NCI-H146 (cell line): ENCODE data around the gene MMP24.
A peak's percentile ranks its signal among the peaks of the same experiment; 100 is the strongest.

ENCODE experiments used
- DNase-seq: peaks from one replicate; lab custom pipeline; 2025; lab: John Stamatoyannopoulos, UW

Gene MMP24

DNA sequence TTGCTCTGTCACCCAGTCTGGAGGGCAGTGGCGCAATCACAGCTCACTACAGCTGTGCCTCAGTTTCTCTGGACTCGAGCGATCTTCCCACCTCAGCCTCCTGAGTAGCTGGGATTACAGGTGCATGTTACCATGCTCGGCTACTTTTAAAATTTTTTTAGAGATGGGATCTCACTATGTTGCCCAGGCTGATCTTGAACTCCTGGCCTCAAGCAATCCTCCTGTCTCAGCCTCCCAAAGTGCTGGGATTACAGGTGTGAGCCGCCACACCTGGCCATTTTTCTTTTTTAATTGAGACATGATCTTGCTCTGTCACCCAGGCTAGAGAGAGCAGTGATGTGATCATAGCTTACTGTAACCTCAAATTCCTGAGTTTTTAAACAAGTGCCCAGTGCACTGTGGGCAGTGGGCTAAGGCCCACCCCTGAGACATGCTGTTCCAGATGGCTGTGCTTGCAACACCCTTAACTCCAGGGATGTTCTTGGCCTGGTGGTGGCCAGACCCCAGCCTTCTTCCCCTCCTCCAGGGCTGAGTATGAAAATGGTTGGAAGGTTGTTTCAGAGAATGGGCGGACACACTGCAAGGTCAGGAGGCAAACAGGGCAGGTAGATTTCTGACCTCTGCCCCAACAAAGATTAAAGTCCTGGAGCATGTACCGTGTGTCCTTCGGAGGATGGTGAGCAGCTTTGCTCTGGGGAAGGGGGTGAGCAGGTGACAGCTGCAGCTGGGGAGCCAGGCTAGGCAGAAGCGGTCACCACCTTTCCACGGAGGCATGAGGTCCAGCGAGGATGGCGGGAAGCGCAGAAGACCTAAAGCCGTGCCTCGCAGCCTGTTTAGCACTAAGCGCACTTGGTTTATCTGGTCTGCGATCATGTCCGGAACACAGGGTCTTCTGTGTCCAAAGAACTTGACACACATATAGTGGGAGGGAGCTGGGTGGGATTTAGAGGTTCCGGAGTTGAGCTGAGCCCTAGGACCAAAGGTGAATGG is 67.1 kb downstream of the MMP24 start:
- DNase-seq, result no peak

DNA sequence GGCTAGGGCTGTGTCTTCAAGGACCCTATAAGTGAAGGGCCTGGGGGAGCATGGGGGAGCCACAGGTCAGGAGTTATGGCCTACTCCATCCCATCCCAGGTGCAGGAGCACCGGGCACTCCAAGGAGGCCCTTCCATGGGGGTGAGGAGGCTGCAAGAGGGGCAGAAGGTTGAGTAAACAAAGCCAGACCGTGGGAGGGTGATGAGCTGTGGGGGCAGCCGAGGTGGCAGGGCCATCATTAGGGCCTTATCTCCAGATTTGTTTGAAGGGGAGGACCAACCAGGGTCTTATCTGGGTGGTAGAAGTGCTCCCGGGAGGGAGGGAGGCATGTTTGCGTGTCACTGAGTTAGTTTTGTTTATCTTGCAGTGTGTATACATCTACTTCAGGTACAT is 67.8 kb downstream of the MMP24 start:
- DNase-seq, result no peak

DNA sequence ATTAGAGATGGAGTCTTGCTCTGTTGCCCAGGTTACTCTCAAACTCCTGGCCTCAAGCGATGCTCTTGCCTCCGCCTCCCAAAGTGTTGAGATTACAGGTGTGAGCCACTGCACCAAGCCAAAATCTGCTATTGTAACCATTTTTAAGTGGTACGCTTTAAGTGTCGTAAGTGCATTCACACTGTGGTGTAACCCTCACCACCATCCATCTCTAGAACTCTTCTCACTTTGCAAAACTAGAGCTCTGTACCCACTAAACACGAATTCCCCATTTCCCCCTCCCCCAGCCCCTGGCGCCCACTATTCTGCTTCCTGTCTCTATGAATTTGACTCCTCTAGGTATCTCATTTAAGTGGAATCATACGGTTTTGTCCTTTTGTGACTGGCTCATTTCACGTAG is 68.6 kb downstream of the MMP24 start:
- no peak for DNase-seq

DNA sequence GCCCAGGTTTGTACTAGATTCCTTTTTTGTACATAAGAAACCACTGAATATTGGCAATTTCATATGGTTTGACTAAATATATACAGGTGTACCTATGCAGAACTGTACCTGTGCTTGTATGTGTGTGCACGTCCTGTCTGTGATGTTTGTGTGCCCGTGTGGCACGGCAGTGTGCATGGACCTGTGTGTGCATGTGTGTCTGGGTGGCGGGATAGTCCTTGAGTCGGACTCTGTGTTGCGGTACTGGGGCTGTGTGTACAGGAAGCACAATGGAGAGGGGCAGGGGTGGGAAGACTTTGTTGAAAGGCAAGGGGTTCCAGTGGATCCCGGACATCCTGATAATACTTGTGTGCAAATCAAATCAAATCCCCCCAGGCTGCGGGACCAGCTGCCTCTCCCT is 69.2 kb downstream of the MMP24 start:
- no peak for DNase-seq

DNA sequence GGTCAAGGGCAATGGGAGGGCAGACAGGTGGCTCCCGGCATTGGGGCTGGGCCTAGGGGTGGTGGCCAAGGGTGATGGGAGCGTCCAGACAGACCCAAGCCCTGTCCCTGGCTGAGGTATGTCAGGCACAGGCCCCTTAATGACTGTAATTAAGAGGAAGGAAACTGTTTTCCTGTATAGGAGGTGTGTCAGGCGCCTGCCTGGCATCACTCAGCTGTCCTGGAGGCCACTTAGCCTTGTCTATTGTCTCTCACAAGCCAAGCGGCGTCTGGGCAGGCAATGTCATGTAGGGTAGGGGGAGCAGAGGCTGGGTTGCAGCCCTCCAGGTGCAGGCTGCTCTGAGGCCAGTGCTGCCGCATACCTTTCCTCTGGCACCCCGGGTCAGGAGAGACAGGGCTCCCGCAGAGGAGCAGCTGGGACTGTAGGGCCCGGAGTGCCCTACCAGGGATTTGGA is 69.6 kb downstream of the MMP24 start:
- DNase-seq, result peak; percentile 86

DNA sequence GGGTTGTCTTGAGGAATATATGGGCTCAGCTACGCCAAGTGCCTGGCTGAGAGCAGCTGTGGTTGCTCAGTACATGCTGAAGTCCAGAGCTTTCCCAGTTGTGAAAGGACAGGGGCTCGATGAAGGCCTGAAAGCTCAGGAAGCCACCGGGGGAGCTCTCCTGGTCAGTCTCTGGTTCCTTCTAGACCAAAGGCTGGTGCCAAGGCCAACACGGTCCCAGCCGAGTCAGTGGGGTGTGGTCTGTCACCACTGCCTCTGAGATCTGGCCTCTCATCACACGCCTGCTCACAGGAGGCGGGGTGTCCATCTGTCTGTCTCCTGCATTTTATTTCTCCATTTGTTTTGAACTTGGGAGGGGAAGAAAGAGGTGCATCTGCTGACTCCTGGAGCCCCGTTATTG is 70.7 kb downstream of the MMP24 start:
- DNase-seq, result no peak

DNA sequence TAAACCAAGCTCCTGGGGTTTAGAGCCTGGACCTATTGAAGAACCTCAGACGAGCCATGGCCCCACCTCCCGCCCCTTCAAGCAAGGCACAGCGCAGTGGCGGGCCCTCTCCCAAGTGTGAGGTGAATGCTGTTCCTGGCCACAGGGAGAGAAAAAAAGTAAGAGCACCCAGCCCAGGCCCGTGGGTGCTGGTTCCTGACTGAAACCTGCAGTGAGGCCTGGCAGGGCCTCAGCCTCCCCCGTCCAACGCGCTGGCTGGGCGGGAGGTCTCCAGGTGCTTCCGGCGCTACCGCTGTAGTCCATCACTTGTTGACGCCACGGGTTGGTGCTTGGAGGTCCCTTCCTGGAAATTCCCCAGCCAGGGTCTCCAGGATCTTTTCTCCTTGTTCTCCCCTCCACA is 71.2 kb downstream of the MMP24 start:
- no peak for DNase-seq

DNA sequence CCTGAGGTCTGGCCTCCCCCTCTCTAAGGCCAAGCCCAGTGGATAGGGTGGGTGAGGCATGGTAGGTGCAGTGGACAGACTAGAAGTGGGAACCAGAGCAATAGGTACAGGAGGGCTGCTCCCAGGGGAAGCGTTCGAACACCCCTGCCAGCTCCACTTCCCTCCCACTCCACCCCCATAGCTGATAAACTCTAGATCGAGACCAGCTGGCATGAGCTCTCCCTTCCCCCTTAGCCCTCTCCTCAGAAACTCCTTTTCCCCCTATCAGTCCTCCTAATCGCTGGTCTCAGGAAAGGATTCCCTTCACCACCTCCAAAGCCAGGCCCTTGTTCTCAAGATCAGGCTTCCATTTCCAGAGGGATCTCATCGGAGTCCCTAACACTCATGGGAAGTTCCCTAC is 71.8 kb downstream of the MMP24 start:
- no peak for DNase-seq

DNA sequence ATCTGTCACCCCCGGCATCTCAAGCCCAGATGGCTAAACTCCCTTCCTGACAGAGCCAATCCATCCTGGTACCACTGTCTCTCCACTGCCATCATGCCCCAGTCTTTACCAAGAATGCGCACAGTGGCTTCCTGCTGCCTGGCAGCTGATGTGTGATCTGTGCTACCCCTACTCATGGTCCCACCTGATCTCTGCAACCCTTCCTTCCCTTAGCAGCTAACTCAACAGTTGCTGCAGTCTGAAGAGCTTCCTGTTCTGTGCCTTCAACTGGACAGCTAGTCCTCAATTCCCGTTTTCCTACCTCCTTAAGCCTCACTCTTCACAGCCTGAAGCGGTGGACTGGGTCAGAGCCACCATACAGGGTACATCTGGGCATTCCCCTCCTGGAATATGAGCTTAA is 73.3 kb downstream of the MMP24 start:
- no peak for DNase-seq

DNA sequence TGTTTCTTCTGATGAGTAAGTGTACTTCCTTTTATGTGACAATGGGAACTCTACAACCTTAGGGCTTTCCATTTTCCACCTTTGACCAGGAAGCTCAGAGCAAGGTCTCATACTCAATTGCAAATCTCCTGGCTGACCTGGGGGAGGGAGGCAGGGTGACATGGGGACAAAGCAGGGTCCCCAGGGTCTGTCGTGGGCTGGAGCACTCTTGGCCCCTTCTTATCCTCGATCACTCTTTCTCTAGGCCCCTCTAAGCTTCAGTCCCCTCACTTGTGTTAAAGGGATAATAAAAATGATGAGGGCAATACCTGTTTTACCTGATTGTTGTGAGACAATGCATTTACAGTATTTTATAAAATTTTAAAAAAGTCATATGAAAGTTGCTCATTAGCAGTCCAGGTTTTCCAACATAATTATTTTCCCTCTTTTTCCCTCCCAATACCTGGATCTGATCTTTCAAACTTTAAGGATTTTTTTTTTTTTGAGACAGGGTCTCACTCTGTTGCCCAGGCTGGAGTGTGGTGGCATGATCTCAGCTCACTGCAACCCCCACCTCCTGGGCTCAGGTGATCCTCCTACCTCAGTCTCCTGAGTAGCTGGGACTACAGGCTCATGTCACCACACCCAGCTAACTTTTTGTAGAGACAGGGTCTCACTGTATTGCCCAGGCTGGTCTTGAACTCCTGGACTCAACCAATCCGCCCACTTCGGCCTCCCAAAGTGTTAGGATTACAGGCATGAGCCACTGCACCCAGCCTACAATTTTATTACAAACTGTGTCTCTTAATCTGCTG is 74.2 kb downstream of the MMP24 start:
- no peak for DNase-seq

DNA sequence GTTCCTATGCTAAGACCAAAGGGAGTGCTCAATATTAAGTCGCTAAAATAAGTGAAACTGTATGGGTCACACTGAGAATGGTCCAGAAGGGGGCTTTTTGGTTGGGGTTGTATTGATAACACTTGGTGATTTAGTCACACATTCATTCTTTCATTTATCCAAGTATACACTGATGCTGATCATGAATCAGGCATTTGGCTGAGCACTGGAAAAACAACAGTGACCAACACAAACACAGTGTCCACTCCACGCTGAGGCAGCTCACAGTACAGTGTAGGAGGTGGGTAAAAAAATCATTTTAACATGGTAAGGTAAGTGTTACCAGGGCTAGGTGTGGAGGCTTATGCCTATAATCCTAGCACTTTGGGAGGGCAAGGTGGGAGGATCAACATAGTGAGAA is 74.9 kb downstream of the MMP24 start:
- no peak for DNase-seq

DNA sequence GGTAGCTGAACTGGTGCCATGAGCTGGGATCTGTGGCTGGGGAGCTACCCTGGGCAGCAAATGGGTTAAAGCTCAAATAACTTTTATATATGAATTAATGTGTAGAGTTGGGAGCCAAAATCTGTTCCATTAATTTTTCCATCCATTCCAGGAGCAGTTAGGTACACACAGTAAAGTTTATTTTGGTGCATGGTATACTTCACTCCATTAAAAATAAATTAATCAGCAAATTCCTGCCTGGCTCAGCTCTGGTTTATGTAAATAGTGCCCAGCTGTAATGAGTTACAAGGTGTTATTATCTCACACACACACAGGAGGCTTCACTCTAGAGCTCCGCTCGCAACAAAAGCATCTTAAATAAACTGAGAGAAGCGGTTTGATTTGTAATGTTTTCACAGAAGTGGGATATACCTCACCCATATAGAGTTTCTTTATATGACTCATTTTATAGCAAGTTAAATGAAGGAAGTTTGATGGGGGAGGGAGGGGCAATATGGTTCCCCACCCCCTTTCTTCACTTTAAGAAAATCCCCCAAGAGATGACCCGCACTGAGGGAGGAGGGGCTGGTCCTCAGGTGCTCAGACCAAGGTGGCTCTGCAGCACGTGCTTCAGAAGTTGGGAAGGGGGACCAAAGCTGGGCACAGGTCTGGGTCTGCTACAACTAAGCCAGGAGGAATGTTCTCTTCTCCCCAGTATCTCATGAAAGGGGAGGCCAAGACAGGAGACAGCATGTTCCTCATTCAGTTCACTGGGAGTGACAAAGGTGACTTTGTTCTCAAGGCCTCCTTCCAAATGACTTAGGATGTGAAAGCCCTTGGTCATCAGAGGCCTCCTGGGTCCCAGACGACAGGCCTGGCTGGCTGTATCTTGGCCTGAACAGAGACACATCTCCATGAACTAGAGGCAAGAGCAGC is 76.2 kb downstream of the MMP24 start:
- DNase-seq, result no peak

DNA sequence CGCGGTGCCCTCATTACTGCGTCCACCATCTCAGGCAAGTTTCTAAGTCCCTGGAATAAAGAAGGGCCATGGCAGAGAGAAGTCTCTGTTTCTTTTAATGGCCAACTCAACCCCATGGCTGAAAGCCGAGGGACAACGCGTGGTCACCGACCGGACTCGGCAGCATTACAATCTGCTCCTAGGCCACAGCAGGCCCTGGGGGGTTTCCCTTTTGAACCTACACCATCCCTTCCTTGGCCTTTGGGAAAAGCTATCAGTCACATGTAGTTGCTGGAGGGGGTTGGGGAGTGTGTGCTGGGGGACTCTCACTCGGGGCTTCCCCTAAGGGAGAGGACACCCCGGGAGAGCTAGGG is 76.9 kb downstream of the MMP24 start:
- DNase-seq, result no peak

DNA sequence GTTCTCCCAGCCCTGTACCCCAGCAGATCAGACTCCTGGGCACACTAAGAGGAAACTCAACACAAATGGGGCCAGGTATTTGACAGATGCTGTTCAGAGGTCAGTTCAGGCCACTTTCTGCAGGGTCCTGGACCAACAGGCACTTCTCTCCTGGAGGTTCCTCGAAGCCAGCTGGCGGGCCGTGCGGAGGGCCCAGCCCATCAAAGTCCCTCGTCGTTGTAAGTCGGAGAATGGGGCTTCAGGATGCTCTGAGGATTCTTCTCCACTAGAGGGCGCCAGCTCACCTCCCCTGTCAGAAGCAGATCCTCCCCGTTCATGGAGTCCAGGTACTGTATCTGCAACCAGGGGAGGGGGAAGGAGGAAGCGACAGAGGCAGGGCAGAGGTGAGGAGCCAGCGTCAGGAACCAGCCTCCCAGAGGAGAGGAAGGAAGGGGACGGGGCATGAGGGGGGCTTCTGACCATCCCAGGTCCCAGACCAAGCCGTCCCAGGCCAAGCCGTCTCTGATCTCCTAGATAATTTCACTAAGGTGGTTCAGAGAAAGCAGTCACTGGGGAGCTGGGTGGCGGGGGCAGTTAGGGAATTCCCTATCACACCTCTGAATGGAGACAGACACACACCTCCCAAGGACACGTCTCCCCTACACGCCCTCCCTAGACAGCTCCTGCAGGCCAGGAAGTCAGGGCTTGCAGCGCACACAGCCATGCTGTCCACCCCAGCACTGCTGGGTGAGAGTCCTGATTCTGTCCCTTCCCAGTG is 77.4 kb downstream of the MMP24 start:
- peak; percentile 91 for DNase-seq

DNA sequence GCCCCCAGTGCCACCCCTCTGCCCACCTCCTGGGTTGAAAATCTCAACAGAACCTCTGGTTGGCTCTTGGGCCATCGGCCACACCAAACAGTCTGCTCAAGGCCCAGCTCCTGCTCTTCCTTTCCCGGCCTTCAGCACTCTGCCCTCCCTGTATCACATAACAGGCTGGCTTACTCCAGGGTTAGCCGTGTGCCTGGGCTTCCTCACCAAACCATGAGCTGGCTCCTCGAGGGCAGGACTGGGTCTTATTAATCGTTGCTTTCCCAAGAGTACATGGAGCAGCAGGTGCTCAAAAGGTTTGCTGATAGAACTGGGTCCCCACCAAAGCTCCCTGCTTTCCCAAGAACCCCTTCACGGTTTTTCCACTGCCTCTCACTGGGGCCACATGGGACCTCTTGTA is 78.5 kb downstream of the MMP24 start:
- no peak for DNase-seq

DNA sequence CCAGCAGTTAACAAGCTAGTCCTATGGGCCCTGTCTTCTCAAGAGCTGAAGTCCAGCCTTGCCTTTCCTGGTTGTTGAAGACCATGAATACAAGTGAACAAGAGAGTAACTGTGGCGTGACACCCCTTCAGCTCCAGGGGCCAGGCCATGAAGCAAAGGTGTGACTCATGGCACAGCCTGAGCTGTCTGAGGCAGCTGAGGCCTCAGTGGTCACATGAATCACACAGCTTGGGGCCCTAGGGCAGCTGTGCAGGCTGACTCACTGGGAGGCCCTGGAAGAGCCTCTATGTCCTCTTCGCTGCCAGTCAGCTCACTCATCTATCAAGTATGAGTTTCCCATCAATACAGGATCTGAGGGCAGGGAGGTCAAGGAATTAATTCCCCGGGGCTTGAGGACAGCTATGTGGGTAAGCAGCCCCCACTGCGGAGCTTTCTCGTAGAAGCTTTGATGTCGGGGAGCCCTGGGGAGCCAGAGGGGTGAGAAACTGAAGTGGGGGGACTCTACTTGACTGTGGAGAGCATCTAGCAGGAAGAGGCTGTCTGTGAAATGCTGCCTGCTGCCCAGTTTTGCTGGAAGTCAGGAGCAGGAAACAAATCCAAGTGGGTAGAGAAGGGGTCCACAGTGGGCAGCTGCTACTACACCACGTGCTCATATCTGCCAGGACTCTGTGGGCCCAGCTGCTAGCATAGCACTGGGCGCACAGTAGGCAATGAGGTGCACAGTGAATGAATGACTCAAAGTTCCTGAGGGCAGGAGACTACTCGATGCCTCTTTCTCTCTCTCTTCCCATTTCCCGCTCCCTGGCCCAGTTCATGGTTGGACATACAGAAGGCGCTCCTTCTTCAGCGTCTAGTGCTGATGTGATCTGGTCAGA is 79.4 kb downstream of the MMP24 start:
- DNase-seq, result no peak

DNA sequence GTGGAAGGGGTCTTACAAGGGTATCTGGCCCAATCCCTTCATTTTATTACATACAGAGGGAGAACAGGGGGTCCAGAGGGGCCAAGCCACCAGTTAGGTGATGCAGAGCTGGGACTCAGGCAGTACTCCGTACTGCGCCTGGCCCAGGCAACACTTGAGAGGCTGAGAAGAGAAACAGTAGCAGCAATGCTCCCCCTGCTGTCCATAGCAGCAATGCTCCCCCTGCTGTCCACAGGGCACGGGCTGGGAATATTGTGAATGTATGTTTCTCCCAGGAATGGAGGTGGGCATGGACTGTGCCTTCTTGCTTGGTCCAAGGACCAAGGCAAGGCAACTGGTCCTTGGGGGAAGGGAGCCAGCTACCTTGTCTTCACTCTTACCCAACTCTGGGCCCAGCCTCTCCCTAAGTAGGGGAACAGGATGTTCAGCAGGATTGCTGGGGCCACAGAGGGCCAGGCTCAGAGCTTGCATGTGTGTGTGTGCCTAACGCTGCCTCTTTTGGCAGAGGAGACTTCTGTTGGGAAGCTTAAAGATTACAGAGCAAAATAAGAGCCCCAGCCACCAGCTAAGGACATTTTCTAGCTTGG is 80.5 kb downstream of the MMP24 start:
- peak; percentile 48 for DNase-seq

DNA sequence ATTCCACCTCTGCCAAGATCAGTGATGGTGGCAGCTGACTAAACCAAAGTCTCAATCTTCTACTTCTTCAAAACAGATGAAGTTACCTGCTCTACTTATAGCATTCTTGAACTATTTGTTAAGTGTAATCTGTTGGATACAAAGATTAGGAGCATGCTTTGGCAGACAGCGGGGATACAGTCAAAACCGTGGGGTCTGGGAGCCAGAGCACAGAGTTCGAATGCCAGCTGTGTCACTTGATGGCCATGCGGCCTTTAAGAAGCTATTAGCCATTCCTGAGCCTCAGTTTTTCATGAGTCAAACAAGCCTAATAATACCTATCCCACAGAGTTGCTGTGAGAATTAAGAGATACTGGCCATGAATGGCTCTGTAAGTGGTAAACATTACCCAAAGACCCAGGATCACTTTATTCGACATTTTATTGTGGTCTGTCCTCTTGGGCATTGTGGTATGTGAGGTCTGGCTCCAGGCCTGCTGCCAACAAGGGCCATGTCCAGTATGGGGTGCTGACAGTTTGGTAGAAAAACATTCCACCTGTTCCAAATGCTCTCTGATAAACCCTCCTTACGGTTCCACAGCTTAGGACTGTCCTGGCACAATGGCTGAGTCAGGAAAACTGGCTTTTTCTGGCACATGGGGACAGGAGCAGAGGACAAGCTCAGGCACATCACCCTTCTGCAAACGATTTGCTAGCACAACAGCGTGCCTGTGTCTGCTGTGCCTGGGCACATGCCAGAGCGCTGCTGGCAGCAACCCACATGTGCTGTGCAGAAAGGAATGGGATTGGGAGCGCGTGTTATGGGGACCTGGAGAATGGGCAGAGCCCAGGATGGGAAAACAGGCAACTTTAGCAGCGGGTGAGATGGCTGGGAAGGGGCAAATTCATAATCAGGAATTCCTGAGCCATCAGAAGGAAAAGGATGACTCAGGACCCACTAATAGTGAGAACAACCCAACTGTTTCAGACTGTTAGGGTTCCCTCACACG is 81.5 kb downstream of the MMP24 start:
- DNase-seq, result no peak

DNA sequence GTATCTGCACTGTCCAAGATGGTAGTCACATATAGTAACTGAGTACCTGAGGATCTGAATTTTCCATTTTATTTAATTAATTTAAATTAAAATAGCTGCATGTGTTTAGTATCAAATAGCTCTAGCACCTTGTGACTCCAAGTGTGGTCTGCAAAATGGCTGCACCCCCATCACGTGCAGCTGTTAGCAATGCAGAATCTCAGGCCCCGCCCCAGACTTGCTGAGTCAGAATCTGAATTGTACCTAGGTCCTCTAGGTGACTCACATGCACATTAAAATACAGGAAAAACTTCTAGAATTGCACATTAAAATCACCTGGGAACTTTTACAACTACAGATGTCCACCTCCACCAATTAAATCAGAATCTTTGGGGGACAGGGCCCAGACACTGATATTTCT is 84.9 kb downstream of the MMP24 start:
- DNase-seq, result peak; percentile 27
